GM21786 (cell line): ENCODE results near the gene C1orf159.
A peak's percentile ranks its signal among the peaks of the same experiment; 100 is the strongest.

Source experiments
- ATAC-seq: cut with Tn5 transposase; IDR thresholded peaks from one replicate; pipeline ENCODE4 v1.9.1; 2021; ENCODE audit not compliant: unreplicated experiment

C1orf159 gene

DNA sequence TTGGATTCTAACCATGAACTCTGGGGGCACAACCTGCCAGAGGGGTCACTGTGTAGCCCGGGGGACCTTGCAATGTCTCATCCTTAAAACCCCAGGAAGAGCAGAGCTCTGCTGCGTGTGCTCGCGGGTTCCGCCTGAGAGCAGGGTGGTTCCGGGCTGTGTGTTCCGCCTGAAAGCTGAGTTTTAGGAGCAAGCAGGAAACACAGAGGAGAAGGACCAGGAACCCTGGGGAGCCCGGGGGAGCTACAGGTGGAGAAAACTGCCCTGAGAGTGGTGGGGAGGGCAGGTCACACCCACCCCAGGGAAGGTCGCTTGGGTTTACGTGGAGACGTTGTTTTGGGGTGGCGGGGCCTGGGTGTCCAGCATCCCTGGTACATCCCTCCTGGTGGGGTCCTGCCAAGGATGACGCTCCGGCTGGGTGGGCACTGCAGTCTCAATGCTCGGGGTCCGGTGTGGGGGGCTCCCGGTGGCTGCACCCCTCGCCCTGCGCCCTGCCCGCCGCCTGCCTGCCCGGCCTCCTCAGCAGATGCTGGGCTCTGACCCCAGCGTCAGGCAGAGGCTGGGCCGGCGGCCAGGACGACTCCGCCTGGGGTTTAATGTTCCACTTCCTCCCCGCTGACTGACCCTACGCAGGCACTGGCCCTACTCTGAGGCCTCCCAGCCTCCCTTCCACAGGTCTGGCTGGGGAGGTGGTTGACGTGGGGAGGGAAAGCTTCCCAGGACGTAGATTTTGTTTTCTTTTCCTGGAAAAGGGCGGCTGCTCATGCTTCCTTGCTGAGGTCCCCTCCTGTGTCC lies 17.3 kb upstream of the C1orf159 start:
- ATAC-seq: no peak

DNA sequence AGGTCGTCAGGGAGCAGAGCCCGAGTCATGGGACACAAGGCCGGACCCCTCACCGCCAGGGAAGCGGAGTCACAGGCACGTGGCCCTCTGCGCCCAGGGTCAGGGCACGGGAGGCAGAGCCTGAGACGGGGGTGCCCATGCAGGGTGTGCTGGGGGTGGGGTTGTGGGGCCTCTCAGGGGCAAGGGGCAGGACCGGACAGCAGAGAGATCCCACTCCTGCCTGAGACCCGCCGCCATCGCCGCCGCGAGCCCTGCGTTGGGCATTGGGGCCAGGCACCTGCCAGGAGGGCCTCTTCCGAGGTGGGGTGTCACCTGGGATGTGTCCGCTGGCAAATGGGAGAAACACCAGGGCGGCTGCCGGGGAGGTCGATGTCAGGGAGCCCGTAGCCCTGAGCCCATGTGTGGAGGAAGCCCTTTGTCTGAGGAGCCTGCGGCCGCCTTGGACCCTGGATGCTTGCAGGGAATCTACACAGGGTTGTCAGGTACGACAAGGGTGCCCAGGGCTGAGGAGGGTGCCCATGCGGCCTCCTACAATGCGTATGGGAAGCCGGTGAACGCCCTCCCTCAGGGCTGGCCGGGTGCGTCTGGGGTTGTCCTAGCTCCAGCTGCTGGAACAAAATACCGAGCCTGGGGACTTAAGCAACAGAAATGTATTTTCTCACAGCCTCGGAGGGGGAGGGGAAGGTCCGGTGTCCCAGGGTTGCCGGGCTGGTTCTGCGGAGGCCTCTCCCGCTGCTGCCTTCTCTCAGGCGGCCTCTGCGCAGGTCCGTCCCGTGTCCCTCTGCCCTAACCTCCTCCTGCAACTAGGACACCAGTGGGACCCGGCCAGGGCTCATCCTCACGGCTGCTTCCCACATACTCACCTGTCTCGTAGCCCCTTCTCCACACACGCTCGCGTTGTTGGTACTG lies 16.4 kb upstream of the C1orf159 start:
- no peak for ATAC-seq

DNA sequence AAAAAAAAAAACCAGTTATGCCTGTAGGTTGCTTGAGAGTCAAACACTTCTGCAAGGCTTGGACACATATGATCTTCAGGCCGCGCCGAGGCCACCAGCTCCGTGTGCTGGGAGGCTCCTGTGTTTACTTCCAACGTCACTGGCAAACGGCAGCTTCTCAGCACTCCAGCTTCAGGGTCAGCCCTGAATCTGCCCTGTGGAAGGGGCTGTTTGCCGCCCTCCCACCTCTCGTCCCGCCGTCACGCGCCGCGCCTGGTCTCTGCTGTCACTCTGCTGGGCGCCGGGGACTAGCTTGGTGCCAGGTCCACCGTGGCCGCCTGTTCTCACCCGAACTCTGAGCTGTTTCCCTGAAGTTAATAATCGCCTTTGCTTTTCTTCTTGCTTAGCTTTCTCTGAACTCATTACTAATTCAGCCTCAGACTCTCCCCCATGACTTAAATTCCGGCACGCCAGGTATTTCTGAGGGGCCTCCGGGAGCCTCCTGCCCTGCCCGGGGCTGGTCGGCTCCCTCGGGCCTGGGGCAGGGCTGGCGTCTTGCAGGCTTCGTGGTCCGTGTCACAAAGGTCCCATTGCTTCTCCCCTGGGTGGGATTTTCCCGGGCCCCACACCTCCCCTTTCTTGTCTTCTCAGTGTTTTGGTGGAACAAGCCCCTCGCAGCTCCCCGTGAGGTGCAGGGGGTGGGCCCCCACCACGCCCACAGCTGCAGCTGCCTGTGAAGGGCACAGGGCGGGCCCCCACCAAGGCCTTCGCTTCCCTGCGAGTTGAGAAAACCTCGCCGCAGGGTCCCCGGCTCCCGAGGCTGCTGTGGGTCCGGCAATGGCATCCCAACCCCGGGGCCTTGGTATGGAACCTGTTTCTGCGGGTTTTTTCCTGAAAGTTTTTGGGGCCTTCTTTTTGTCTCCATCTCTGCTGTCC lies 14.6 kb upstream of the C1orf159 start:
- no peak for ATAC-seq

DNA sequence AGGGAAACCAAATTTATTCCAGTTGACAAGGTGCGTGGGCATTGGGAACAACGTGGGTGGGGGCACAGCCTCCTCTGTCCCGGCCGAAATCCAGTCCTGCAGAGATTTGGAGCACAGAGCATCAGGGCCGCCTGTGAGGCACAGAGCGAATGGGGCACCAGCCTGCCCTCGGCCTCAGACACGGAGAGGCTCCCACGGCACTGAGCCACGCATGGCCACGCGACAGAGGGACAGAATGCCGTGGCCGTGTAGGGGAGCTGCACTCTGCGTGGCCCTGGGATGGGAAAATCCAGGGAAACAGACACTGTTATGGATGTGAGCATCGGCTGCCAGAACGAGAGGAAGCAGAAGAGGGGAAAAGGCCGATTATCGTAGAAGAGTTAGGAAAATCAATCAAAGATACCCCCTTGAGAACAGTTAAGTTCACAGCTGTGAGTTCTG lies 13.5 kb upstream of the C1orf159 start:
- no peak for ATAC-seq

DNA sequence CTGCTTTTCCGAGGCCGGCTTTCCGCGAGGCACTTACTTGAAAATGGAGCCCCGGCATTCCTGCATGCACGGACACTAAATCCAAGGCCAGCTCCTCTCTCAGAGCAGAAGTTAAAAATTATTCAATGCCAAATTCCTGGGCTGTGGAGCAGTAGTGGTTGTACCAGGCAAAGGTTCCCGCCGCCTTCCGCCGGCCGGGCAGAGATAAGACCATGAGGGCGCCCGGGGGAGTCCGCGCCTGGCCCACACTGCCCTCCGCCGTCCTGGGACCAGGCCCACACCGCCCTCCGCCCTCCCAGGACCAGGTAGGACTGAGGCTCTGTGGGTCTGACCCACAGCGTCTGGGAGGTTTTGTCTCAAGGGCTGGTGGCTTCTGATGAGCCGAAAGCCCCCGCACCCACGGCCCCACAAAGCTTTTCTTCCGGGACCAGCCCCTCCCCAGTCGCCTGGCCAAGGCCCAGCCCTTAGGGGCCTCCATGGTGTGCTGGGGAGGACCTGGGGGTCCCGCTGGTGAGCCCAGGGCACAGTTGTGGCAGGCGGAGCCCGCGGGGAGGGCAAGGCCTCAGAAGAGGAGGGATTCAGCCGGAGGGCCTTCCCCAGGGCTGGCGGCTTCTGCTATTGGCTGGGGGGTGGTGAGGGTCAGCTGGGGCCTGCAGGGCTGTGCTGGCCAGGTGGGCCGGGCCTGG lies 12.7 kb upstream of the C1orf159 start:
- no peak for ATAC-seq

DNA sequence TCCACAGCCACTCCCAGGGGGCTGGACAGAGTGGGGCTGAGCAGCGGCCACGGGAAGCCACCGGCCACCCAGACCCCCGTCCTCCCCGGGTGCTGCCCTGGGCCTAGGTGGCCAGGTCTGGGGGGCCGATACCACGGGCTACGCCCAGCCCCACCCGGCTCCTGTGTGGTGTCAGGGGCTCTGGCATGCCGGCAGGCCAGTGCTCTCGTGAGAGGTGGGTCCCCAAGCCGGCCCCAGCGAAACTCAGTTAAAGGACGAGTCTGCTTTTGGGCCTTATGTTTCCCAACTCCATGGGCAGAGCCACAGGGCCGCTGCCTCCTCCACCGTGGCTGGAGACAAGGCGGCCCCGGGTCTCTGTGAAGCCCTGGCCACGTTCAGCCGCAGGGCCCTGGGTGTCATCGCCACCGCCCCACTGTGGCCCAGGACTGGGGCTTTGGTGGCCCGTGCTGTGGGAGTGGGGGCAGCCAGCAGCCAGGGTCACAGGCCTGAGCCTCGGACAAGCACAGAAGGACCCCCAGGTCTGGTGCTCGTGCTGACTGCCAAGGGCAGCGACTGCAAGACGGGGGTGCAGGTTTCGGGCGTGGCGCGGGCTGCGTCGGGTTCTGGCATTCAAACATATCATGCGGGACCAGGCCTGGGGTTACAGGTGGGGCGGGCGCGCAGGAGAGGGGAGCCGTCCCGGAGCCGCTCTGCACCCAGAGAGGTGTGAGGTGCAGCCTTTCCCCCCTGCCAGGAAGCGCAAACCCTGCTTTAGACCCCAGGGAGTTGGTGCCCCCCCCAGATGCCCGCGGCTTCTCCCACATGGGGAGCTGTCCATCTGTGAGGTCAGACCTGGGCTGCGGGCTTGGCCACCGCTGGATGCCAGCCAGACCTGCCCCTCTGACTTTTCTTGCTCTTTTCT lies 11.9 kb upstream of the C1orf159 start:
- ATAC-seq: no peak

DNA sequence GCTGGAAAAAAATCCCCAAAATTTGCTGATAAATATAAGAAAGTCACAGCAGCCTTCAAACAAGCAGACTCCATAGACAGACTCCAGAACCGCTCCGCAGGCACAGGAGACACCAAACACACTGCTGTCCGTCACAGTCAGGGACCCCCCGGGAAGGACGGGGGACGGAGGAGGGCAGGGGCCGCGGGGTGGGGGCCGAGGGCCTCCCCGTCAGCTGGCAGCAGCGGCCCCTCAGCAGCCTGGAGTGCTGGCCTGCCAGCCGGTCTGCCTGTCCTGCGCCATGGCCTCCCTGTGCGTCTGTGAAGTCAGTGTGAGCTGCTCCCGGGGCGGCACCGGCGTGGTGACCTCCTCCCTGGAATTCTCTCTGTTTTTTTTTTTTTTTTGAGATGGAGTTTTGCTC lies 10.1 kb upstream of the C1orf159 start:
- no peak for ATAC-seq

DNA sequence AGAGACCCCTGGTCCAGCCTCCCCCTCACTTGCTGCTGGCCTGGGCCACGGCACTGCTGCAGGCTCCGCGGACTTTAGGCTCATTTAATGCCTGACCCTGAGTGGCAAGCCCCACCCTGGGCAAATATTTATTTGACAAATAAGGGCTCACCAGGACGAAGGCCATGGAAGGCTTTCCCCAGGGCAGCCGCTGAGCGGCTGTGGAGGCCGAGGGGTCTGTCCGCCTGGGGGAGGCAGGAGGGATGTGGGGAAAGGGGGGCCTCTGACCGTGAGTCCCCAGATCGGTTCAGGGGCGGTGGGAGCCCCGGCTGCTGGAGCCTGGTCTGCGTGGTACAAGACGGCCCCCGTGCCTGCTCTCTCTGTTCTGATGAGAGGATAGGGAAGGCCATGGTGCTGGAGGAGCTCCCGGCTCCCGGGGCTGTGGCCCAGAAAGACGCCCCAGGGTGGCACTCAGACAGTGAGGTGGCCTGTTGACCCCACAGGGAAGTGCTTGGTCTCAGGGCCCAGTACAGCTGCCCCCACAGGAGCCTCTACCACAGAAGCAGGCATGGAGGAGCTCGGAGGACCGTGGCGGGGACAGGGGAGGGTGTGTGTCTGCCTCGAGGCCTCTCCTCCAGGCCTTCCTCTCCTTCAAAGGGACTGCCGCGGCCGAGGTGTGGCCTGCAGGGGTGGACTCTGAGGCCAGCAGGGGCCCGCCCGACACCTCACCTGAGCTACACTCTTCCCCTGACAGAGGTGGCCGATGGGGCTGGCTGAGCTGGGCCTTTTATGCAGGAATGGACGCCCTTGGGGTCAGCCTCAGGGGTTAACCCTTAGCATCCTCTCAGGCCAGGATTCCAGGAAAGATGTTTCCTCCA lies 9.1 kb upstream of the C1orf159 start:
- no peak for ATAC-seq

DNA sequence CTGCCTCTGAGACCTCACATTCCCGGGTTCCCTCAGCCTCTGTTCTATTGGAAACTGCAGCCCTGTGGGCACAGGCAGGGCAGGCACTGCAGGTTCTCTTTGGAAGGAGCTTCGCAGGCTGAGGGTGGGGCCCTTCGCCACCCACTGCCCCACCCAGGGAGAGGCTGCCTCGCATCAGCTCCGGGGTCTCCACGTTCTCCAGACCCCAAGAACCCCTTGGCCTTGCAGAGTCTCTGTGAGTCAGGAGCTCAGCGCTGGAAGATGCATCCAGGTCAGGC lies 8.6 kb upstream of the C1orf159 start:
- ATAC-seq: no peak

DNA sequence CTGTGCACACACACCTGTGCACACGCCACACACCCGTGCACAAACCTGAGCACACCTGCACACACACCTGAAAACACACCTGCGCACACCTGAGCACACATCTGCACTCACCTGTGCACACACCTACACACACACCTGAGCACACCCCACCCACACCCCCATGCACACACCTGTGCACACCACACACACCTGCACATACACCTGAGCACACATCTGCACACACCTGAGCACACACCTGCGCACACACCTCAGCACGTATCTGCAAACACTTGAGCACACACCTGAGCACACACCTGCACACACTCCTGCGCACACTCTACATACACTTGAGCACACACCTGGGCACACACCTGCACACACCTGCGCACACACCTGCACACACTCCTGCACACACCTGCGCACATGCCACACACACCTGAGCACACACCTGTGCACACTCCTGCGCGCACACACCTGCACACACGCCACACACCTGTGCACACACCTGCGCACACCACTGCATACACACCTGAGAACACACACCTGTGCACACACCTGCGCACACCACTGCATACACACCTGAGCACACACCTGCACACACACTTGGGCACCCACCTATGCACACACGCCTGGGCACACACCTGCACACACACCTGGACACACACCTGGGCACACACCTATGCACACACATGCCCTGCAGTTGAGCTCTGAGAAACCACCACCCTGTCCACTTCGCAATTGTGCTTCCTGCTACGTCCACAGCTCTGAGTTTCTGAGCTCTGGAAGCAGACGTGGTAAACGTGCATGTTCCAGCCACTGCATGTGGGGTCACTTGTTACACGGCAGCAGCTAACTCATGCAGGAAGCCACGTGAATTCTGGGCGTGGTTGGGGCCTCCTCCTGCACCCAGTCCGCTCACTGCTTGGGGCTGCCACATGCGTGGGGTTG lies 8.0 kb upstream of the C1orf159 start:
- ATAC-seq: no peak

DNA sequence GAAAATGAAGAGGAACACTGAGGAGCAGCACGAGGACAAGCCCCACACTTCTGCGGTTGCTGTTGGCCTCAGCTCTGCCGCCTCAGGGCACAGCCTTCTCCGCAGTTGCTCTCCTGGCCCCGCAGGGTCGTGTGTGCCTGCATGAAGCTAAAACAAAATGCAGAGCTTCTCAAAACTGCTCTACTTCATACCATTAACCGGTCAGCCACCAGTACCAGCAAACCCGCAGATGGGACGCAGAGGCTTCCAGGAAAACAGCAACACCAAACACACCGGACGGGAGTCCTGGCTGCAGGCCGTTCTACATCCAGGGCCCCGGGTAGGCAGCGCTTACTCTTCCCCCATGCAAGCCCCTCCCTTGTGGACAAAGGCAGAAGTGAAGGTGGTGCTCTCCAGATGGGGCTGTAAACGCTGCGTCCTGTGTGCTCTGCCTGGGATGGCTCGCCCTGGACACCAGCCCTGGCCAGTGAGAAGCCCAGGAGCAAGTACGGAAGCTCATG lies 7.1 kb upstream of the C1orf159 start:
- no peak for ATAC-seq

DNA sequence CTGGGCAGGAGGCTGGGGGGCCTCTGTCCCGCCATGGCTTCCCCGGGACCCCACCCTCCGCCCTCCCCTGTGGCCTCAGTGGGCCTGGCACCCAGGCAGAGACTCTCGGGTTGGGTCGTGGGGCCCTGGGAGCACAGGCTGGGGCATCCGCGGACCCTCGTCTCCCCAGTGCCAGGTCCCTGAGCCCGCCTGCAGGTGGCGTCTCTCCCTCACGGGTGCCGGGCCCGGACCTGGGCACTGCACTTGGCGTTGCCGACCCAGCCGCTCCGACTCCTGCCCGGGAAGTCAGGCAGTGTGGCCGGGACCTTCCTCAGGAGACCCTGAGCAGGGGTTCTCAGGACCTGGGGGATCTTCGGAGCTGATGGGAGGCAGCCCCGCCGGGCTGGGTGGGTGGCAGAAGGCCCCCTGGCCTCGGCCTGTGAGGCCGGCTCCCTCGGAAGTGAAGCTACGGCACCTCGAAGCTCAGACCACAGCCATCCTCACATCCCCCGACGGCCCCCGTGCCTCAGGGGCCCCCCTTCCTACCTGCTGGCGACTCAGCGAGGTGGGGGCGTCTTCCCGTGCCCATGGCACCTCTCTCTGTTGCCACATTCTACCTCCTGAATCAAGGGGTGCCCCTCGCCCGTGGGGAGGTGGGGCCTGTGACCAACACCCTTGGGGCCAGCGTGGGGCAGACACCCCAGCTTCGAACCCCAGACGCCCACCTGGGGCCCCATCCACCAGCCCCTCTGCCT lies 6.4 kb upstream of the C1orf159 start:
- ATAC-seq: peak; percentile 52

DNA sequence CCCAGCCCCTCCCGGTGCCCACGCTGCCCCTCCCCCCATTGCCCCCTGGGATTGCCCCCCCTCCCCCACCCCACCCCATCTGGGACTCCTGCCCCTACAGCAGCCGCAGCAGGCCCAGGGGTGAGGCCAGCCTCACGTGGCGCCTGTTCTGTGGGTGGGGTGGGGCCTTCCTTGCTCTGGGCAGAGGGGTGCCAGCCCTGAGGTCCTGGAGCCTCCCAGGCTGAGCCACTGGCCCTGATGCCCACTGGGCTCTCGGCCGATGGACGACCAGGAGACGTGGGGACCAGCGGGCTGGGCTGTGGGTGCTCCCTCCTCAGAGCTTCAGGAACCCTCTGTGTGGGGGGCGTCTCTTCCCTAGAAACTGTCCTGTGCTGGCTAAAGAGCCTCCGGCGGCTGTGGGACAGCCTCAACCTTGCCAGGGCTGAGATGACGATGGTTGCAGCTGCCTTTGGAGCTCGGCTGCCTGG lies 5.8 kb upstream of the C1orf159 start:
- no peak for ATAC-seq

DNA sequence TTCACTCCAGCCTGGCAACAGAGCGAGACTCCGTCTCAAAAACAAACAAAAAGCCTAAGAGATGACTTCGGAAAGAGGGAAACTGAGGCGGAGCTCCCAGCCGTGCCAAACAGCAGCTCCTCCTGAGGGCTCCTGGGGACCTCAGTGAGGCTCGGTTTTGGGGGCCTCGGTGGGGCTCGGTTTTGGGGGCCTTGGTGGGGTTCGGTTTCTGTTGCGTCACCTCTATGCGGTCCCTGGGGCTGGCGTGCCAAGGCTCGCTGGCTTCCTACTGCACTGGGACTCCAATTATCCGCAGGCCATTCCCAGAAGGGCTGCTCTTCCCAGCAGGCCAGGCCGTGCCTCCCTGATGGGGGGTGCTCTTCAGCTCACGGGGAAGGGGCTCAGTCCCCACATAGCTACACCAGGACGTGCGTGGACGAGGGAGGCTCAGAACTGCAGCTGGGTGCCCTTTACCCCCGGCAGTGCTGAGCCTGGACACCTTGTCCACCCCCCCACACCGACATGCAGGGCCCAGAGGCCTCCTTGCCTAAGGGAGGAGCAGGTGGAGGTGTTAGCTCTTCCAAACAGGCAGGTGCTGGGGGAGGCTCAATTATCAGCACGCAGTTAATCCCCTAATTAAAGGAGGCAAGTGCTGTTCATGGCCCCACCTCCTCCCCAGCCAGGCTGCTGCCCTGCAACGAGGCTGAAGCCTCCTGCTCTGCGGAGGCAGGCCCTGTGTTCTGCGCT lies 5.1 kb upstream of the C1orf159 start:
- no peak for ATAC-seq

DNA sequence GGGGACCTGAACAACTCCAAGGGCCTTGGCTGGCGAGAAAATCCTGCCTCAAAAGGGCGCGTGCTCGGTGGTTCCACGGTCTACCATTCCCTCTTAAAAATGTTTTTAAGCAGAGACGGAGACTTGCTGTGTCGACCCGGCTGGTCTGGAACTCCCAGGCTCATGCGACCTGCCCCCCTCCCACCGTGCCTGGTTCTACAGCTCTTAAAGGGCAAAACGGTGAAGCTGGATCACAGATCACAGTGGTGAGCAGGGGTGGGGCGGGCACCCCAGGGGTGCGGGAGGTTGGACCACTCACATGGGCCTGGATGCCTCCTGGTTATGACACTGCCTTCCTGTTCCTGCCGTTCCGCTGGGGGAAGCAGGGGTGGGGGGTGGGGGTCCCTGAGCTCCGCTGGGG lies 4.2 kb upstream of the C1orf159 start:
- no peak for ATAC-seq

DNA sequence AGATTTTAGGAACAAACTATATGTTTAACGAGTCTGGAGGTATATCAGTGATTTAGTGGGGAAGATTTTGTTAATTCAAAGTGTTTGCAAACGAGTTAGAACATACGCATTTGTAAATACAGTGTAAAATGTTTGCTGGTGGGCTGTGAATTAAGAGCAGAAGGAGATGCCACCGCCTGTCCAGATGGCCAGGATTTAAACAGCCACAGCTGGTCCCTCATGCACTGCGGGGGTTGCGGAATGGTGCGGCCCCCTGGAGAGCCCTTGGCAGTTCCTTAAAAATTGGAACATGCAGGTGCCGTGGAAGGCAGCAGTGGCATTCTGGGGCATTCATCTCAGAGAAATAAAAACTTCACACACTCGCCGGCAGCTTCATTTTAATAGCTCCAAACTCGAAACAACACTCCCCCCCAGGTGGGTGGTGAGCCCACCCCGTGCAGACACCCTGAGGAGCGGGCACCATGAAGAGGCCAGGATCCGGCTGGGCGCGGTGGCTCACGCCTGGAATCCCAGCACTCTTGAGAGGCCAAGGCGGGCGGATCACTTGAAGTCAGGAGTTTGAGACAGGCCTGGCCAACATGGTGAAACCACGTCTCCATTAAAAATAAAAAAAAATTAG lies 3.5 kb upstream of the C1orf159 start:
- no peak for ATAC-seq
